ENCODE results near the gene ECEL1. TPM values are rescaled to one million over a fixed set of nuclear protein-coding genes. Genes with fewer than 3 reads are reported as not detected.
A peak's percentile ranks its signal among the peaks of the same experiment; 100 is the strongest.

The ECEL1 gene
- total and polyA plus RNA-seq, 2 experiments from 2014 or later = 1.1 to 1.2 TPM

DNA sequence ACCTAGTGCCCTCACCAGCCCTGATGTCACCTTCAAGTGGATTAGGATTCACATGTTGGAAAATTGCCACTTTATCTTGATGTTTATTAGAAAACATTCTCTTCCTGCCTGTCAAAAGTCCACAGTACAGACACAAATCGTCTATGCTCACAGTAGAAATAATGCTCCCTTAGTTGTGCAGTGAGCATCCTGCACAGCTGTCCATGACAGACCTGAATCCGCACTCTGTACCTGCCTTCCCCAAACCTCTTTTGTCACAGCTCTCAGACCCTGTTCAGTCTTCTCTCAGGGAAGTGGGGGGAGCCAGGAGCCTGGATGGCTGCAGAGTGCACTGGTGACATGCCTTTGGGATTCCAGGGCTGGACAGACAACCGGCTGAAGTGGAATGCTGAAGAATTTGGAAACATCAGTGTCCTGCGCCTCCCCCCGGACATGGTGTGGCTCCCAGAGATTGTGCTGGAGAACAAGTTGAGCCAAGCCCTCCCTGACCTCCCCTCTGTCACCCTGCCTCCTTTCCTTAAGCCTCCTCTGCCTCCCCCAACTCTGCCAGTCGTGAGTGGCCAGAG, 40.4 kb upstream of the ECEL1 start:
- H3K27ac ChIP-seq = no peak overlapping the region
- DNase-seq (ENCODE audit: low spot score) = no peak
- no peaks in the 10 kb centered on the region for H3K9me3 ChIP-seq (ENCODE audit: low read depth)
- no peaks in the 10 kb centered on the region for H3K36me3 ChIP-seq (replicated peaks; ENCODE audit: insufficient read depth, low read depth)
- 83% methylated on average over 6 of the region's 6 CpGs for WGBS (ENCODE audit: low lambda C conversion rate, missing lambda C conversion rate)
- no peak overlapping the region for H3K4me2 ChIP-seq
- H4K20me1 ChIP-seq (ENCODE audit: insufficient read depth, poor library complexity, severe bottlenecking) = no peaks in the 10 kb centered on the region
- peaks cover 7% of the 10 kb centered on the region for H3K4me1 ChIP-seq (ENCODE audit: insufficient read depth)
- TF ChIP-seq EZH2 (IDR thresholded peaks at IDR 0.05; ENCODE audit: borderline replicate concordance) (no peak), CTCF (IDR thresholded peaks at IDR 0.05; ENCODE audit: poor library complexity) (no peak), EZH2phosphoT487 (IDR thresholded peaks at IDR 0.05; ENCODE audit: low read depth, severe bottlenecking, unreplicated experiment) (no peak)
- no peaks in the 10 kb centered on the region for H3K79me2 ChIP-seq
- H3K9me2 ChIP-seq (replicated peaks; ENCODE audit: insufficient read depth) = no peaks in the 10 kb centered on the region
- no peak overlapping the region for H2AFZ ChIP-seq
- H3K4me3 ChIP-seq = no peak overlapping the region
- peaks cover 19% of the 10 kb centered on the region for H3K27me3 ChIP-seq

GRCh38 chr2:232526372-232526941, 38.8 kb upstream of the ECEL1 start:
- H3K79me2 ChIP-seq = no peaks in the 10 kb centered on the region
- H3K9me2 ChIP-seq (replicated peaks; ENCODE audit: insufficient read depth) = no peaks in the 10 kb centered on the region
- TF ChIP-seq EZH2 (IDR thresholded peaks at IDR 0.05; ENCODE audit: borderline replicate concordance) (no peak), EZH2phosphoT487 (IDR thresholded peaks at IDR 0.05; ENCODE audit: low read depth, severe bottlenecking, unreplicated experiment) (no peak), CTCF (IDR thresholded peaks at IDR 0.05; ENCODE audit: poor library complexity) (no peak)
- H3K36me3 ChIP-seq (replicated peaks; ENCODE audit: insufficient read depth, low read depth) = no peaks in the 10 kb centered on the region
- H3K4me3 ChIP-seq = no peak overlapping the region
- H2AFZ ChIP-seq = no peak overlapping the region
- no peaks in the 10 kb centered on the region for H3K9me3 ChIP-seq (ENCODE audit: low read depth)
- H3K4me1 ChIP-seq (ENCODE audit: insufficient read depth) = peaks cover 10% of the 10 kb centered on the region
- no peak for DNase-seq (ENCODE audit: low spot score)
- H3K4me2 ChIP-seq = no peak overlapping the region
- H4K20me1 ChIP-seq (ENCODE audit: insufficient read depth, poor library complexity, severe bottlenecking) = no peaks in the 10 kb centered on the region
- WGBS (ENCODE audit: low lambda C conversion rate, missing lambda C conversion rate) = 80% methylated on average over 12 of the region's 13 CpGs
- peaks cover 30% of the 10 kb centered on the region for H3K27me3 ChIP-seq
- H3K27ac ChIP-seq = no peak overlapping the region

GRCh38 chr2:232525791-232526371, 38.2 kb upstream of the ECEL1 start, which contains the start of gene CHRND:
Gene CHRND, plus strand, starts transcription at chr2:232526160. Its CDS starts 56 bp downstream, at chr2:232526216.
- Histone ChIP-seq H3K27me3 (peaks cover 36% of the 10 kb centered on the region), H3K4me3 (no peak within 1 kb of the TSS), H3K9me2 (replicated peaks; ENCODE audit: insufficient read depth) (no peaks in the 10 kb centered on the region), H3K4me2 (no peak within 1 kb of the TSS), H3K9me3 (ENCODE audit: low read depth) (no peaks in the 10 kb centered on the region), H3K4me1 (ENCODE audit: insufficient read depth) (peaks cover 10% of the 10 kb centered on the region), H3K36me3 (replicated peaks; ENCODE audit: insufficient read depth, low read depth) (no peaks in the 10 kb centered on the region), H4K20me1 (ENCODE audit: insufficient read depth, poor library complexity, severe bottlenecking) (no peaks in the 10 kb centered on the region), H3K79me2 (no peaks in the 10 kb centered on the region), H2AFZ (no peak within 1 kb of the TSS), H3K27ac (no peak within 1 kb of the TSS)
- no peak for TF ChIP-seq EZH2 (IDR thresholded peaks at IDR 0.05; ENCODE audit: borderline replicate concordance)
- no peak for TF ChIP-seq EZH2phosphoT487 (IDR thresholded peaks at IDR 0.05; ENCODE audit: low read depth, severe bottlenecking, unreplicated experiment)
- no peak for TF ChIP-seq CTCF (IDR thresholded peaks at IDR 0.05; ENCODE audit: poor library complexity)
- DNase-seq (ENCODE audit: low spot score) = peak; percentile 55
- WGBS (ENCODE audit: low lambda C conversion rate, missing lambda C conversion rate) = 58% methylated on average over 8 of the region's 18 CpGs
